ENCODE data around the gene TMSB4X. TPM values are rescaled to one million over a fixed set of nuclear protein-coding genes. Genes with fewer than 3 reads are reported as not detected.

TMSB4X gene
- total RNA-seq, 2 experiments from 2014 or later = 6,072 to 7,639 TPM

DNA sequence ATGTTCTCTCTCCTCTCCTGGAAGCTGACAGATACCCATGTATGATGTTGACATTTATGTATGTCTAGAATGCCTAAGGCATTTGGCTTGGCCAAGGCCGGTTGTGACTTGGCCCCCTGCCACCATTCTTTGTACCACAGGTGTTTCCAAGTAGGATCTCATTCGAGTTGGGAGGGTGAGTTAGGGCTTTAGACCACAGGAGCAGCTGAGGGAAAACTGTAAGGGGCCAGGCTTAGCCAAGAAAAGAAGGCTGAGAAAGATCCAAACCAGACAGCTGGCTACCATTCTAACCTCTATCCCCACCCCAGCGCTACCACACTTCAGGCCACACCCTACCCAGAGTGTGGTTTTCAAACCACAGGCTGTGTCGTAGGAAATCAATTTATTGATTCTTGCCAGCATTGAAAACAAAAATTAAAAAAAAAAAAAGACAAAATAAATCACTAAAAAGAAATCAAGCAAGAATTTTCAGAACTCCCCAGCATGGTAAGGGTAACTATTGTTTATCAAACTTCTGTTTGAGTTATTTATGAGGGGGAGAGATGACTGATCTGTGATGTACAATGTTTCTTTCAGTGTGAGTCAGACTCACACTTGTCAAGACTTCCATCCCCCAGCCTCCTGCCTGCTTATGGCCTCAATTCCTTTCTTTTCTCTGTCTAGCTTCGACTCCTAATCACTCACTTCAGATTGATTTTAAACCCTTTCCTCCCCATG is 9.9 kb downstream of the TMSB4X start:
- peak; percentile 76 for DNase-seq
- peak overlapping the region; percentile 97 for H3K27ac Mint-ChIP-seq
- peak; percentile 80 for ATAC-seq
- no peaks in the 10 kb centered on the region for H3K9me3 Mint-ChIP-seq (ENCODE audit: low read depth)
- no peaks in the 10 kb centered on the region for H3K27me3 Mint-ChIP-seq
- CTCF ChIA-PET = interaction anchor here (1.1 to 4.5 kb wide), 7 partner anchors 11 to 503 kb away, joined by 3 to 30 read pairs (median 5); no protein-coding TSS in a partner anchor
- peaks cover 14% of the 10 kb centered on the region for H3K36me3 Mint-ChIP-seq
- H3K4me1 Mint-ChIP-seq = peaks cover 65% of the 10 kb centered on the region
- peak overlapping the region; percentile 45 for H3K4me3 Mint-ChIP-seq

DNA sequence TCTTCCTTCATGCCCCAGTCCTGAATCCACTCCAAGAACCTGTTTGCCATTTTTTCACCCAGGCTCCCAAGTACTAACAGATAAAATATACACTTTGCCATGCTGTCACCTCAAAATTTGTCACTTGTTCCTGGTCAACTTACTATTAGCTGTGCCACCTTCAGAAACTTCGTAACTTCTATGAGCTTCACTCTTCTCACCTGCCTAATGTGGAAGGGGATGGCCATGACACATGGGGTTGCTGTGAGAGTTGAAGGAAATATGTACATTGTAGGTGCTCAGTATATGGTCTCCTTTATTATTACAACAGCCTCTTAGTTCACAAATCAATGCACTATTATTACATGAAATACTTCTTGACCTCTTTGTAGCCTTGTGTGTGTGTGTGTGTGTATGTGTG is 10.4 kb downstream of the TMSB4X start:
- Mint-ChIP-seq H3K4me3 (peak overlapping the region; percentile 45), H3K9me3 (ENCODE audit: low read depth) (no peaks in the 10 kb centered on the region), H3K36me3 (peaks cover 14% of the 10 kb centered on the region), H3K4me1 (peaks cover 62% of the 10 kb centered on the region), H3K27ac (peak overlapping the region; percentile 97), H3K27me3 (no peaks in the 10 kb centered on the region)
- CTCF ChIA-PET = interaction anchor here (1.1 to 4.5 kb wide), 5 partner anchors 10 to 106 kb away, joined by 3 to 30 read pairs (median 6); no protein-coding TSS in a partner anchor
- DNase-seq (no peak), ATAC-seq (peak; percentile 20)

- no peak for ATAC-seq
- peak overlapping the region; percentile 9 for H3K4me3 Mint-ChIP-seq
- no peaks in the 10 kb centered on the region for H3K27me3 Mint-ChIP-seq
- peak overlapping the region; percentile 97 for H3K27ac Mint-ChIP-seq
- no peak for DNase-seq
- no peaks in the 10 kb centered on the region for H3K9me3 Mint-ChIP-seq (ENCODE audit: low read depth)
- peaks cover 14% of the 10 kb centered on the region for H3K36me3 Mint-ChIP-seq
- H3K4me1 Mint-ChIP-seq = peaks cover 60% of the 10 kb centered on the region
- CTCF ChIA-PET = interaction anchor here (0.6 to 4.5 kb wide), 4 partner anchors 12 to 105 kb away, joined by 3 to 30 read pairs (median 12); no protein-coding TSS in a partner anchor
These were observed 11.4 kb downstream of the TMSB4X start for GRCh38 chrX:12986164-12986779.

DNA sequence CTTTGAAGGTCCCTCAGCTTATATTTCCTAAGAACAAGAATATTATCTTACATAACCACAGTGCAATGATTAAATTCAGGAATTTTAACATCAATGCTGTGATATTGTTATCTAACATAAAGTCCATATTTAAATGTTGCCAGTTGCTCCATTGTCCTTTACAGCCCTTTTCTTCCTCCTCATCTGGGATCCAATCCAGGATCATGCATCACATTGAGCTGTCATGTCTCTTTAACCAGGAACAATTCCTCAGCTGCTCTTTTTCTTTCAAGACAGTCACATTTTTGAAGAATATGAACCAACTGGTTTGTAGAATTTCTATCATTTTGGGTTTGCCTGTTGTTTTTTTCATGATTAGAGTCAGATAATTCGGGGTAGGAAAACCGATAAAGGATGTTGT is 12.0 kb downstream of the TMSB4X start:
- H3K4me3 Mint-ChIP-seq = no peak overlapping the region

DNA sequence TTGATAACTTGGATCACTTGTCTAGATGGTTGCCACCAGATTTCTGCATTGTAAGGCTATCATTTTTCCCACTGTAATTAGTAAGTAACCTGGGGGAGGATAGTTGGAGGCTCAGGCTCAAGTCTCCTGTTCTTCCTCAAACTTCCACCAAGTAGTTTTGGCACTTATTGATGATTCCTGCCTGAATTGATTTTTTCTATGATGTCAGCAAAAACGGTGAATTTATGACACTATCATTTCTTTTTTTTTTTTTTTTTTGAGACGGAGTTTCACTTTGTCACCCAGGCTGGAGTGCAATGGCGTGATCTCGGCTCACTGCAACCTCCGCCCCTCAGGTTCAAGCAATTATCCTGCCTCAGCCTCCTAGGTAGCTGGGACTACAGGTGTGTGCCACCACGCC is 12.4 kb downstream of the TMSB4X start:
- H3K36me3 Mint-ChIP-seq = peaks cover 15% of the 10 kb centered on the region
- peaks cover 52% of the 10 kb centered on the region for H3K4me1 Mint-ChIP-seq
- no peaks in the 10 kb centered on the region for H3K9me3 Mint-ChIP-seq (ENCODE audit: low read depth)
- DNase-seq (no peak), ATAC-seq (no peak)
- CTCF ChIA-PET = interaction anchor here (0.6 to 4.5 kb wide), 3 partner anchors 10 to 124 kb away, joined by 3 to 30 read pairs (median 5); no protein-coding TSS in a partner anchor
- no peak overlapping the region for H3K4me3 Mint-ChIP-seq
- H3K27me3 Mint-ChIP-seq = no peaks in the 10 kb centered on the region
- peak overlapping the region; percentile 97 for H3K27ac Mint-ChIP-seq

More for the DNA sequence above, 12.0 kb downstream of the TMSB4X start:
- H3K27ac Mint-ChIP-seq = peak overlapping the region; percentile 97
- DNase-seq (no peak), ATAC-seq (no peak)
- CTCF ChIA-PET = interaction anchor here (1.4 to 4.5 kb wide), 4 partner anchors 11 to 104 kb away, joined by 5 to 30 read pairs (median 12); no protein-coding TSS in a partner anchor
- peaks cover 15% of the 10 kb centered on the region for H3K36me3 Mint-ChIP-seq
- H3K9me3 Mint-ChIP-seq (ENCODE audit: low read depth) = no peaks in the 10 kb centered on the region
- peaks cover 55% of the 10 kb centered on the region for H3K4me1 Mint-ChIP-seq
- H3K27me3 Mint-ChIP-seq = no peaks in the 10 kb centered on the region

GRCh38 chrX:12987900-12988594 is 13.1 kb downstream of the TMSB4X start:
- H3K4me3 Mint-ChIP-seq = no peak overlapping the region
- DNase-seq (no peak), ATAC-seq (no peak)
- CTCF ChIA-PET = interaction anchor here (0.6 to 1.4 kb wide), 2 partner anchors 10 to 123 kb away, joined by 3 to 5 read pairs; no protein-coding TSS in a partner anchor
- peaks cover 45% of the 10 kb centered on the region for H3K4me1 Mint-ChIP-seq
- H3K9me3 Mint-ChIP-seq (ENCODE audit: low read depth) = no peaks in the 10 kb centered on the region
- H3K27ac Mint-ChIP-seq = no peak overlapping the region
- no peaks in the 10 kb centered on the region for H3K27me3 Mint-ChIP-seq
- peaks cover 15% of the 10 kb centered on the region for H3K36me3 Mint-ChIP-seq

DNA sequence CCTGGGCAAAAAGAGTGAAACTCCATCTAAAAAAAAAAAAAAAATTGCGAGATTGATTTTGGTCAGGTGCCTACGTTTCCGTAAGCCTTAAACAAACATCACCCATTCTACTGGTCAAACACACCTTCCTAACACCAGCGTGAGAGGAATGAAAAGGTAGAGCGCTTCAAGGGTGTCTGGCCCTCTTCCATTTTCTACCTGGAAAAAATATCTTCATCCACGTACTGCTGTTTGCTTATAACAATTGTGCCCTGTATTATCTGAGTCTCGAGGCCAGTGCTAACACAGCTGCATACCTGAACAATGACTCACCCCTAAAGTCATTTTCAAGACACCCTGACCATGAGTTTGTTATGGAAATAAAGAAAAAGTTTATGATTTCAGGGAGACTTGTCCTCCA is 13.9 kb downstream of the TMSB4X start:
- H3K4me3 Mint-ChIP-seq = no peak overlapping the region
- H3K36me3 Mint-ChIP-seq = peaks cover 15% of the 10 kb centered on the region
- ATAC-seq (no peak), DNase-seq (no peak)
- no peaks in the 10 kb centered on the region for H3K9me3 Mint-ChIP-seq (ENCODE audit: low read depth)
- CTCF ChIA-PET = no interaction called here
- H3K27ac Mint-ChIP-seq = no peak overlapping the region
- H3K4me1 Mint-ChIP-seq = peaks cover 37% of the 10 kb centered on the region
- H3K27me3 Mint-ChIP-seq = no peaks in the 10 kb centered on the region

GRCh38 chrX:12989461-12989860 is 14.6 kb downstream of the TMSB4X start:
- DNase-seq = no peak
- Mint-ChIP-seq H3K27ac (no peak overlapping the region), H3K27me3 (no peaks in the 10 kb centered on the region), H3K36me3 (peaks cover 15% of the 10 kb centered on the region), H3K9me3 (ENCODE audit: low read depth) (no peaks in the 10 kb centered on the region), H3K4me1 (peaks cover 31% of the 10 kb centered on the region), H3K4me3 (no peak overlapping the region)
- no peak for ATAC-seq
- CTCF ChIA-PET = no interaction called here

DNA sequence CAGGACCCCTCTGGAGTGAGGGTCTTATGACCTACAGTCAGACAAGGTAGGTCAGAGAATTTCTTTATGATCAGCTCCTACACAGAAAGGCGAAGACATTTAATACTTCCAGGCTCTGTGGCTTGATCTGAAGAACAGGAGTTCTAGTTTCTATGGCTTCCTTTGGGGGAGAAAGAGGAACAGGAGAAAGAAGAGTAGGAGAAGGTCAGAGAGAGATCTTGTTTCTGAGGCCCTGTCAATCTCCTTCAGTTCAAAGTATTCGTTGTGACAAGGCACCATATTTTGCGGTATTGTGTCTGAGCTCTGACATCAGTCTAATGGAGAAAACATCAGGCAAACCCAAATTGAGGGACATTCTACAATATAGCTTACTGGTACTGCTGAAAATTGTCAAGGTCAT is 16.7 kb downstream of the TMSB4X start:
- ATAC-seq (no peak), DNase-seq (no peak)
- no peaks in the 10 kb centered on the region for H3K27me3 Mint-ChIP-seq
- peaks cover 12% of the 10 kb centered on the region for H3K36me3 Mint-ChIP-seq
- no peaks in the 10 kb centered on the region for H3K9me3 Mint-ChIP-seq (ENCODE audit: low read depth)
- no peak overlapping the region for H3K4me3 Mint-ChIP-seq
- no peak overlapping the region for H3K27ac Mint-ChIP-seq
- CTCF ChIA-PET = no interaction called here
- H3K4me1 Mint-ChIP-seq = peaks cover 18% of the 10 kb centered on the region

DNA sequence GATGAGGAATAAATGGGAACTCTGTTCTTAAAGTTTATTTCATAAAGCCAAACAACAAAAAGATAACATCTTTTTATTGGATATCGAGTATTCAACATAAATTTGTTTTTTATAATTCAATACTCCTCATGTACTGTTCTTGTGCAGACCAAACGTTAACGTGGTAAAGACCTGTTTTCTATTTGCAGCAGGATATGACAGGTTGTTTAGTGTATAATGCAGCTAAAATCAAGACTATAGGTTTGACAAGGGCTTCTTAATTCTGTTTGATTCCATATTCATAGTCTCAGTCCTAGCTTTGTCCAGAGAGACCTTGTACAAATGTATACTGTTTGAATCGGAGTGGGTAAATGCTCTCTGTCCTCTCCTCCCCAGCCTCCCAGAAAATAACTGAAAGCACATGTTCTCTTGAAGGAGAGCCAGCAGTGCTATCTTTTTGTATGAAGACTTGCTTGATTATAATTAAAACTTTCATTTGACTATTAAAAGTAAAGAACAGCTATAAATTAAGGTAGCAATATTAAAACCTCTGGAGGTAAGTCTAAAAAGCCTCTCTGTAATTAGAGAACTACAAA is 17.7 kb downstream of the TMSB4X start:
- Mint-ChIP-seq H3K4me1 (peaks cover 20% of the 10 kb centered on the region), H3K4me3 (no peak overlapping the region), H3K36me3 (peaks cover 6% of the 10 kb centered on the region), H3K27ac (no peak overlapping the region), H3K27me3 (no peaks in the 10 kb centered on the region), H3K9me3 (ENCODE audit: low read depth) (no peaks in the 10 kb centered on the region)
- DNase-seq = no peak
- CTCF ChIA-PET = interaction anchor here (0.5 to 0.7 kb wide), 2 partner anchors 84 to 103 kb away, joined by 3 read pairs; no protein-coding TSS in a partner anchor
- no peak for ATAC-seq

DNA sequence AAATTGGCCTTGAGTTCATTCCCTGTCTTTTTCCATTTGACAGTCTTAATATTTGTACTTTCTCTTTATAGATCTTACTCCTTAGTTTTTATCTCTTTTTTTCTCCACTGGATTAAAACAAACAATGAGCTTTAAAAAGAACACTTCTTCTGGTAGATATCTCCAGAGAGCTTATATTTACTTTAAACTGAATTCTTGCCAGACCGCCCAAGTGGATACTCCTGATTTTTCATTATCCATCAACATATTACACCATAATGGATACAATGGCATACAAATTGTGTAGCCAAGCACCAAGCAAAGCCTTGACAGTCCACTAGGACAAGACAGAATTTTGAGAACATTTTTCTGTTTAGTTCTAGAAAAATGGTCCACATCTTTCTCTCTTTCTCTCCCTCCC is 18.9 kb downstream of the TMSB4X start:
- ATAC-seq (no peak), DNase-seq (no peak)
- CTCF ChIA-PET = no interaction called here
- no peak overlapping the region for H3K27ac Mint-ChIP-seq
- no peak overlapping the region for H3K4me3 Mint-ChIP-seq
- H3K9me3 Mint-ChIP-seq (ENCODE audit: low read depth) = no peaks in the 10 kb centered on the region
- no peaks in the 10 kb centered on the region for H3K27me3 Mint-ChIP-seq
- peaks cover 6% of the 10 kb centered on the region for H3K36me3 Mint-ChIP-seq
- peaks cover 31% of the 10 kb centered on the region for H3K4me1 Mint-ChIP-seq

- Mint-ChIP-seq H3K4me3 (no peak overlapping the region), H3K27me3 (no peaks in the 10 kb centered on the region), H3K27ac (no peak overlapping the region), H3K9me3 (ENCODE audit: low read depth) (no peaks in the 10 kb centered on the region), H3K36me3 (peaks cover 6% of the 10 kb centered on the region), H3K4me1 (peaks cover 30% of the 10 kb centered on the region)
- ATAC-seq (no peak), DNase-seq (no peak)
- CTCF ChIA-PET = no interaction called here
These were observed 19.4 kb downstream of the TMSB4X start for GRCh38 chrX:12994321-12994720.

- Mint-ChIP-seq H3K27me3 (no peaks in the 10 kb centered on the region), H3K27ac (peak overlapping the region; percentile 57), H3K9me3 (ENCODE audit: low read depth) (no peaks in the 10 kb centered on the region), H3K4me1 (peaks cover 50% of the 10 kb centered on the region), H3K36me3 (peaks cover 5% of the 10 kb centered on the region), H3K4me3 (no peak overlapping the region)
- ATAC-seq (no peak), DNase-seq (no peak)
- CTCF ChIA-PET = interaction anchor here (1.1 to 3.9 kb wide), 4 partner anchors 9 to 90 kb away, joined by 3 to 17 read pairs (median 6); no protein-coding TSS in a partner anchor
These were observed 22.1 kb downstream of the TMSB4X start for GRCh38 chrX:12996934-12997435.

Measured in activated CD8-positive, alpha-beta memory T cell treated with anti-CD3 and anti-CD28 coated beads, Interleukin-2, amount 10 ng/mL, durations not matched to agents 7 days and 5 days (primary cell).